ENCODE results near the gene RGS6.

DNA sequence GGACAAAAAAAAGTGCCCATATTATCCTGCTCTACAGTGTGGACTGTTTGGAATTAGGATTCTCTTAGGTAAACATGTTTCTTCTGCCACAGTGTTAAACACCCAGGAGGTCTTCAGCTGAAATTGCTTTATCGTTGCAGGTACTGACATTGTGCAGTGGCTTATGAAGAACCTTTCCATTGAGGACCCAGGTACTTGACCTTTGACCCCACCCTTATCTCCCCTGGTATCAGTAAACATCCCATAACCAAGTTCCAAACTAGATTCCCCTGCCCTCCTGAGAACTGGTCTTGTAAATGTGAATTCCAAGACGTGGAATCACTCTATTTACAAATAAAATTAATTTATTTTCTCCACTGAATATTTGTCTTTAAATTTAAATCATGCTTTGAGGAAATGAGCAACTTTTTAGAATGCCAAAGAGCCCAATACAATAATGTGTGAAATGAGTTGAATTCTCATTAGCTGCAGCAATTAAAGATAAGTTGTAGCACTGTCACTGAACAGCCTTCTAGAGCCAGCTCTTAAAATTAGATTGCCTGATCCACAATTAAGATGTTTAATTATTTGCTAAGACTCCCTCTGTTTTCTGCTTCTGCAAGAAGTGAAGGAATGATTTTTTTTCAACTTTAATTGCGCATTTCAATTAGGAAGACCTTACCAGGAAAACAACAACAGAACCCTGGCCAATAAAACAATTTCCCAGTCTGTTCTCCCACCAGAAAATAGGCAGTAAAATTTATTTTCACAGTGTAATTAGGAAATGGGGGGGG lies 522.3 kb downstream of the RGS6 start:
- TF ChIP-seq EZH2 (IDR thresholded peaks at IDR 0.05; ENCODE audit: insufficient read depth, poor library complexity, severe bottlenecking) (no peak), EZH2phosphoT487 (IDR thresholded peaks at IDR 0.05; ENCODE audit: insufficient read depth, low read depth) (no peak)
